Peyer's patch (tissue), 4 donors: ENCODE results near the gene RABGEF1.

Experiments used
- CTCF ChIP-seq, 6 experiments: fragments of 450-650 bp in 4 of 6; fragments of 200-600 bp in 2 of 6; sonication (generic) in 1 of 6; IDR thresholded peaks; one replicate each; pipeline ENCODE4 v1.5.1; 2017 to 2019; ENCODE audit warnings: antibody characterized with exemption in 6 of 6, mild to moderate bottlenecking in 3 of 6, moderate library complexity in 1 of 6
- POLR2A ChIP-seq, 2 donors: fragments of 450-650 bp; IDR thresholded peaks; one replicate each; pipeline ENCODE4 v1.5.1; 2017; ENCODE audit warnings: antibody characterized with exemption in 2 of 2, mild to moderate bottlenecking in 2 of 2, moderate library complexity in 2 of 2

GRCh38 chr7:66769833-66770512, 29.4 kb downstream of the RABGEF1 start:
- TF ChIP-seq POLR2A (IDR thresholded peaks at IDR 0.05) (no peak), CTCF (IDR thresholded peaks at IDR 0.05) (no peak)
